Measurements from ENCODE around the gene ZFYVE19.
A peak's percentile ranks its signal among the peaks of the same experiment; 100 is the strongest.

ZFYVE19 gene

GRCh38 chr15:40807028-40807887 lies at the start of gene ZFYVE19, which contains the start of gene DNAJC17:
ZFYVE19 (plus strand) TSS chr15:40807089; CDS start chr15:40807590, 501 bp downstream.
DNAJC17 (minus strand) TSS chr15:40807473; CDS start chr15:40807446, 27 bp downstream.
- H3K4me3 Mint-ChIP-seq: peak within 1 kb of the TSS; percentile 97
- peaks cover 13% of the 10 kb centered on the region for H3K36me3 Mint-ChIP-seq
- peak within 1 kb of the TSS; percentile 99 for H3K27ac Mint-ChIP-seq
- H3K4me1 Mint-ChIP-seq: peaks cover 32% of the 10 kb centered on the region
- H3K27me3 Mint-ChIP-seq: no peaks in the 10 kb centered on the region
- peak; percentile 97 for DNase-seq
- no peaks in the 10 kb centered on the region for H3K9me3 Mint-ChIP-seq
- CTCF ChIA-PET: interaction anchor here (0.7 kb wide), 1 partner anchor 87 kb away, joined by 3 read pairs; the partner anchor contains the start of gene VPS18

- no peaks in the 10 kb centered on the region for H3K36me3 Mint-ChIP-seq
- no peak overlapping the region for H3K4me3 Mint-ChIP-seq
- peaks cover 32% of the 10 kb centered on the region for H3K4me1 Mint-ChIP-seq
- H3K9me3 Mint-ChIP-seq: no peaks in the 10 kb centered on the region
- DNase-seq: no peak
- H3K27me3 Mint-ChIP-seq: peaks cover 19% of the 10 kb centered on the region
- CTCF ChIA-PET: interaction anchor here (1.3 kb wide), 1 partner anchor 22 kb away, joined by 3 read pairs; no protein-coding TSS in a partner anchor
- H3K27ac Mint-ChIP-seq: peak overlapping the region; percentile 46
These were observed 46.9 kb upstream of the ZFYVE19 start for GRCh38 chr15:40759961-40760360.

GRCh38 chr15:40762919-40763800 lies 43.7 kb upstream of the ZFYVE19 start:
- peaks cover 19% of the 10 kb centered on the region for H3K27me3 Mint-ChIP-seq
- peak overlapping the region; percentile 92 for H3K27ac Mint-ChIP-seq
- H3K4me3 Mint-ChIP-seq: peak overlapping the region; percentile 74
- H3K36me3 Mint-ChIP-seq: peaks cover 2% of the 10 kb centered on the region
- peak; percentile 65 for DNase-seq
- H3K4me1 Mint-ChIP-seq: peaks cover 34% of the 10 kb centered on the region
- CTCF ChIA-PET: interaction anchor here (1.4 to 1.6 kb wide), 2 partner anchors 19 to 129 kb away, joined by 3 to 7 read pairs; no protein-coding TSS in a partner anchor
- H3K9me3 Mint-ChIP-seq: no peaks in the 10 kb centered on the region

- H3K4me3 Mint-ChIP-seq: peak within 1 kb of the TSS; percentile 74
- DNase-seq: peak; percentile 83
- no peaks in the 10 kb centered on the region for H3K9me3 Mint-ChIP-seq
- H3K27ac Mint-ChIP-seq: peak within 1 kb of the TSS; percentile 92
- peaks cover 8% of the 10 kb centered on the region for H3K36me3 Mint-ChIP-seq
- CTCF ChIA-PET: interaction anchor here (1.4 to 1.6 kb wide), 2 partner anchors 19 to 128 kb away, joined by 3 to 7 read pairs; no protein-coding TSS in a partner anchor
- peaks cover 19% of the 10 kb centered on the region for H3K27me3 Mint-ChIP-seq
- H3K4me1 Mint-ChIP-seq: peaks cover 42% of the 10 kb centered on the region
These were observed 42.9 kb upstream of the ZFYVE19 start, which contains the start of gene GCHFR for GRCh38 chr15:40763801-40764628. GCHFR (plus strand) TSS chr15:40764068; CDS start chr15:40764181, 113 bp downstream.

GRCh38 chr15:40764629-40765103 lies 42.2 kb upstream of the ZFYVE19 start:
- H3K27me3 Mint-ChIP-seq: peaks cover 19% of the 10 kb centered on the region
- CTCF ChIA-PET: interaction anchor here (1.3 to 1.6 kb wide), 2 partner anchors 15 to 18 kb away, joined by 3 to 7 read pairs; no protein-coding TSS in a partner anchor
- peak overlapping the region; percentile 92 for H3K27ac Mint-ChIP-seq
- peaks cover 49% of the 10 kb centered on the region for H3K4me1 Mint-ChIP-seq
- no peak for DNase-seq
- no peaks in the 10 kb centered on the region for H3K9me3 Mint-ChIP-seq
- H3K36me3 Mint-ChIP-seq: peaks cover 10% of the 10 kb centered on the region
- peak overlapping the region; percentile 74 for H3K4me3 Mint-ChIP-seq

GRCh38 chr15:40766194-40766815 lies 40.6 kb upstream of the ZFYVE19 start:
- no peak for DNase-seq
- Mint-ChIP-seq H3K27me3 (peaks cover 9% of the 10 kb centered on the region), H3K27ac (peak overlapping the region; percentile 78), H3K4me1 (peaks cover 56% of the 10 kb centered on the region), H3K36me3 (peaks cover 16% of the 10 kb centered on the region), H3K9me3 (no peaks in the 10 kb centered on the region), H3K4me3 (no peak overlapping the region)
- CTCF ChIA-PET: interaction anchor here (0.6 to 0.9 kb wide), 2 partner anchors 16 to 440 kb away, joined by 3 read pairs; no protein-coding TSS in a partner anchor

GRCh38 chr15:40766906-40767837 lies 39.7 kb upstream of the ZFYVE19 start:
- CTCF ChIA-PET: interaction anchor here (0.6 kb wide), 1 partner anchor 441 kb away, joined by 3 read pairs; no protein-coding TSS in a partner anchor
- H3K27me3 Mint-ChIP-seq: peaks cover 9% of the 10 kb centered on the region

GRCh38 chr15:40767838-40768500 lies 38.9 kb upstream of the ZFYVE19 start:
- CTCF ChIA-PET: interaction anchor here (0.6 kb wide), 1 partner anchor 332 kb away, joined by 4 read pairs; no protein-coding TSS in a partner anchor
- Mint-ChIP-seq H3K9me3 (no peaks in the 10 kb centered on the region), H3K36me3 (peaks cover 19% of the 10 kb centered on the region), H3K27ac (peak overlapping the region; percentile 52), H3K4me1 (peaks cover 52% of the 10 kb centered on the region), H3K27me3 (peaks cover 8% of the 10 kb centered on the region), H3K4me3 (no peak overlapping the region)
- no peak for DNase-seq

More at GRCh38 chr15:40766906-40767837, 39.7 kb upstream of the ZFYVE19 start:
- Mint-ChIP-seq H3K27ac (no peak overlapping the region), H3K4me3 (no peak overlapping the region), H3K9me3 (no peaks in the 10 kb centered on the region), H3K4me1 (peaks cover 56% of the 10 kb centered on the region), H3K36me3 (peaks cover 17% of the 10 kb centered on the region)
- DNase-seq: no peak

GRCh38 chr15:40768521-40769273 lies 38.2 kb upstream of the ZFYVE19 start:
- peaks cover 1% of the 10 kb centered on the region for H3K27me3 Mint-ChIP-seq
- CTCF ChIA-PET: interaction anchor here (0.6 kb wide), 1 partner anchor 331 kb away, joined by 4 read pairs; no protein-coding TSS in a partner anchor
- peaks cover 22% of the 10 kb centered on the region for H3K36me3 Mint-ChIP-seq
- peaks cover 45% of the 10 kb centered on the region for H3K4me1 Mint-ChIP-seq
- H3K9me3 Mint-ChIP-seq: no peaks in the 10 kb centered on the region
- H3K4me3 Mint-ChIP-seq: peak overlapping the region; percentile 33
- H3K27ac Mint-ChIP-seq: peak overlapping the region; percentile 88
- no peak for DNase-seq

- no peaks in the 10 kb centered on the region for H3K27me3 Mint-ChIP-seq
- no peaks in the 10 kb centered on the region for H3K9me3 Mint-ChIP-seq
- CTCF ChIA-PET: interaction anchor here (2.5 kb wide), 1 partner anchor 13 kb away, joined by 13 read pairs; no protein-coding TSS in a partner anchor
- peaks cover 25% of the 10 kb centered on the region for H3K36me3 Mint-ChIP-seq
- peak; percentile 59 for DNase-seq
- H3K27ac Mint-ChIP-seq: peak within 1 kb of the TSS; percentile 88
- H3K4me1 Mint-ChIP-seq: peaks cover 43% of the 10 kb centered on the region
- peak within 1 kb of the TSS; percentile 33 for H3K4me3 Mint-ChIP-seq
These were observed 37.4 kb upstream of the ZFYVE19 start, which contains the start of gene C15orf62 for GRCh38 chr15:40769274-40770146. C15orf62 (plus strand) TSS chr15:40769980; CDS start chr15:40770496, 516 bp downstream.
